GM19025 (cell line): ENCODE data around the gene TCF21.
"Not testable (repeated sequence)": the region's sequence is repeated elsewhere in the genome, so short reads cannot be mapped to it uniquely, and the experiment has no call there.

Source experiments
- ATAC-seq: cut with Tn5 transposase; IDR thresholded peaks from one replicate; pipeline ENCODE4 v1.9.1; 2021; ENCODE audit warnings: mild to moderate bottlenecking, low read depth, moderate library complexity; ENCODE audit not compliant: unreplicated experiment

Gene TCF21

DNA sequence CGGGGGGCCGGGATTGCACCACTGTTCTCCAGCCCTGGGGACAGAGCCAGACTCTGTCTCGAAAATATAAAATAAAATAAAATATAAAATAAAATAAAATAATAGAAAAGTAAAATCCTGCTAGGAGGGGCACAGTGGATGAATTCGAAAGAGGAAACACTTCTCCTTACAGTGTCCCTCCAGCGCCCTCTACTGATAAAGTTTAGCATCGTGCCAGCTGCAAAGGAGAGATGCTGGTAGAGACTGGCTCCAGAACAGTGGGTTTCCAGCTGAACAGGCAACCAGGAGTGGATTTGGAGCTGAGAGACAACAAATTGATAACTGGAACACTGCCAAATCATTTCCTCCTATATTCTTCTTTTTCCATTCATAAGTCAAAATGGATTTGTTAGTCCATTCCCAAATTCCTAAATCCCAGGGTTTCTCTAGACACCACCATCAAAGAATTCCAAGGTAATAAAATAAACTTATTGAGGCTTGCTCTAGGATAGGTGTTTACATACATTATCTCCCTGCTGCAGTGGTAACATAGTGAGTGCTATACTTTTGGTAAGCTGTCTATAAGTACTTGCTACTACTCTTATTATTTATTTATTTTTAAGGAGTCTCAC, 32.4 kb downstream of the TCF21 start:
- no peak for ATAC-seq

DNA sequence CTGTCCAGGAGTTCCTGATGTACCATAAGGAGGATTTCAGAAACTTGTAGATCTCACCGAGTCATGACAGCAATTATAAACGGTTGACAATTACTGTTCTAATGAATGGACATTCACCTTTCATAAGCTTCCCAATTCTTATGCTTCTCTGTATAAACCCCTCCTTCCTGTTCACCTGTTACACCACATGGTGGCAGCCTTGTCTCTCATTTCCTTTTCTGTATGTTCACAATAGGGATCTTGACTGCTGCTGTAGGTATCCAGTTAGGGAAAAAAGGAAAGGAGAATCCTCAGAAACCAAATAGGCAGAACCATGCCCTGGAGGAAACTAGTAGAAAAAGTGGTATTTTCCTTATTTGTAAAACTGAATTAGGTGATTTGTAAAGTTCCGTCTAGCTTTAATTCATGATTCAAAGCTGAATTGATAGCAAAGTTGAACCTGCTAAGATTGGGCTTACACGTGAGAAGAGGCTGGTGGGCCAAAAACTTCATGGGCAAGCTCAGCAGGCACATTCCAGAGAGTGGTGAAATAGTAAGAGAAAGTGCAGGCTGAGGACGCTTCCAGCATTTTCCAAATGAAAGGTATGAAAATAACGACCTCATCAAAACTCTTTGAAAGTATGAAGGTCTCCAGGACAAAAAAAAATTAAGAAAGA, 35.2 kb downstream of the TCF21 start:
- ATAC-seq = peak; percentile 81

DNA sequence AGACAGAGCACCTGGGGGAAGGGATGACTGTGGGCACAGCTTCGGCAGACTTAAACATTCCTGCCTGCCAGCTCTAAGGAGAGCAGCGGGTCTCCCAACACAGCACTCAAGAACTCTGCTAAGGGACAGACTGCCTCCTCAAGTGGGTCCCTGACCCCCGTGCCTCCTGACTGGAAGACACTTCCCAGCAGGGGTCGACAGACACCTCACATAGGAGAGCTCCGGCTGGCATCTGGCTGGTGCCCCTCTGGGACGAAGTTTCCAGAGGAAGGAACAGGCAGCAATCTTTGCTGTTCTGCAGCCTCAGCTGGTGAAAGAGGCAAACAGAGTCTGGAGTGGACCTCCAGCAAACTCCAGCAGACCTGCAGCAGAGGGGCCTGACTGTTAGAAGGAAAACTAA, 42.3 kb downstream of the TCF21 start:
- ATAC-seq = not testable (repeated sequence)

- not testable (repeated sequence) for ATAC-seq
Observed at GRCh38 chr6:133936352-133936751, 47.4 kb downstream of the TCF21 start.

- no peak for ATAC-seq
Observed at GRCh38 chr6:133937909-133938308, 49.0 kb downstream of the TCF21 start.

GRCh38 chr6:133938533-133938932, 49.6 kb downstream of the TCF21 start:
- no peak for ATAC-seq

- no peak for ATAC-seq
Observed at GRCh38 chr6:133939778-133940667, 51.1 kb downstream of the TCF21 start.
